Kidney (tissue), 14 donors: ENCODE data around the gene LRRC55. TPM values are rescaled to one million over a fixed set of nuclear protein-coding genes. Genes with fewer than 3 reads are reported as not detected.
"Not testable (repeated sequence)": the region's sequence is repeated elsewhere in the genome, so short reads cannot be mapped to it uniquely, and the experiment has no call there.

Experiments used
- DNase-seq, 5 donors: peaks; one replicate each; pipeline ENCODE4 v3.0.0-alpha.2; 2013 to 2020
- FAIRE-seq: peaks from 2 replicates; lab custom pipeline; 2012; peaks lifted over from hg19 to GRCh38; lab: Jason Lieb, UNC
- H3K27ac ChIP-seq, 2 donors: one replicate each; pipeline ENCODE4 v1.7.0; 2013; ENCODE audit warnings: low read depth in 2 of 2, low read length in 2 of 2, inconsistent platforms in 1 of 2
- H3K27me3 ChIP-seq: one replicate; pipeline ENCODE4 v1.7.1; 2013; ENCODE audit warnings: low read length, inconsistent platforms; ENCODE audit not compliant: control insufficient read depth, insufficient read depth
- H3K36me3 ChIP-seq, 3 donors: one replicate each; pipeline versions ENCODE4 v1.7.0 to v1.7.1; 2013; ENCODE audit warnings: low read length in 3 of 3, control low read depth in 1 of 3, inconsistent platforms in 1 of 3; ENCODE audit not compliant: insufficient read depth in 3 of 3, control insufficient read depth in 2 of 3
- H3K4me1 ChIP-seq, 3 donors: one replicate each; pipeline versions ENCODE4 v1.7.0 to v1.7.1; 2013; ENCODE audit warnings: low read length in 3 of 3, inconsistent platforms in 1 of 3, low read depth in 1 of 3; ENCODE audit not compliant: control insufficient read depth in 2 of 3, insufficient read depth in 2 of 3
- H3K4me3 ChIP-seq, 3 donors: one replicate each; pipeline versions ENCODE4 v1.7.0 to v1.8.1; 2013; ENCODE audit warnings: low read length in 3 of 3, control low read depth in 1 of 3, inconsistent platforms in 1 of 3
- H3K9ac ChIP-seq, 3 donors: one replicate each; pipeline versions ENCODE4 v1.7.0 to v1.7.1; 2013; ENCODE audit warnings: low read length in 3 of 3, control low read depth in 1 of 3, inconsistent platforms in 1 of 3
- H3K9me3 ChIP-seq, 3 donors: one replicate each; pipeline versions ENCODE4 v1.7.0 to v1.7.1; 2013; ENCODE audit warnings: low read length in 3 of 3, control low read depth in 1 of 3, inconsistent platforms in 1 of 3; ENCODE audit not compliant: control insufficient read depth in 2 of 3, insufficient read depth in 1 of 3
- CTCF ChIP-seq: IDR thresholded peaks from 3 replicates; pipeline ENCODE4 v1.5.1; 2012; ENCODE audit warnings: mild to moderate bottlenecking, moderate library complexity, borderline replicate concordance; ENCODE audit not compliant: insufficient read depth; ENCODE audit errors: extremely low read depth
- intact Hi-C: fragments of 100-400 bp; cut with DNase I; formaldehyde crosslinking; loops from one replicate; pipeline ENCODE4 v1.11.1; 2022
- polyA plus RNA-seq: library from polyadenylated mRNA; stranded (reverse); fragments of 350-450 nt; fragmentation: Illumina TruSeq; extraction: RNeasy Lipid Tissue Mini Kit (QIAGEN cat#74804); gene quantifications from one replicate; pipeline ENCODE4 v1.2.3, GENCODE V29; 2014; ENCODE audit warnings: low read depth, low replicate concordance; ENCODE audit not compliant: insufficient read depth
- total RNA-seq: library from RNA; stranded (reverse); fragmentation: NEBNext Ultra II Directional; extraction: Animal tissue kit (Norgen Biotek cat#: 25700); gene quantifications from one replicate; pipeline ENCODE4 v1.2.1, GENCODE V29; 2021
- donor health status: control.
- donor health status: control.
- donor health status: control.
- donor health status: control.
- donor health status: control.
- donor health status: DM: yes; HTN: yes; CAD: no.
- donor health status: Normal renal cell carcinoma (clear cell type).

Gene LRRC55
- total and polyA plus RNA-seq, 2 donors from 2014 or later, result 0.09 TPM; not detected in 1

- no peak for TF ChIP-seq CTCF
- FAIRE-seq (no peak), DNase-seq (peak in 1 of 5 donors; percentile 6)
- no peak overlapping the region for H3K27ac ChIP-seq
- intact Hi-C loops, result no loop called here
- H3K36me3 ChIP-seq, result no peaks in the 10 kb centered on the region
- no peaks in the 10 kb centered on the region for H3K9me3 ChIP-seq
- no peak overlapping the region for H3K9ac ChIP-seq
- H3K27me3 ChIP-seq, result no peaks in the 10 kb centered on the region
- no peak overlapping the region for H3K4me3 ChIP-seq
- H3K4me1 ChIP-seq, result no peaks in the 10 kb centered on the region
Observed at GRCh38 chr11:57164317-57164716, 17.4 kb upstream of the LRRC55 start.

- no peaks in the 10 kb centered on the region for H3K4me1 ChIP-seq
- H3K9ac ChIP-seq, result no peak overlapping the region
- H3K27me3 ChIP-seq, result no peaks in the 10 kb centered on the region
- no peaks in the 10 kb centered on the region for H3K36me3 ChIP-seq
- H3K9me3 ChIP-seq, result no peaks in the 10 kb centered on the region
- no peak overlapping the region for H3K4me3 ChIP-seq
- FAIRE-seq, result no peak
- H3K27ac ChIP-seq, result no peak overlapping the region
- DNase-seq, result no peak
- intact Hi-C loops, result no loop called here
- TF ChIP-seq CTCF, result no peak
Observed at GRCh38 chr11:57167125-57167846, 14.5 kb upstream of the LRRC55 start.

GRCh38 chr11:57169732-57170313 lies 11.9 kb upstream of the LRRC55 start:
- FAIRE-seq, H3K9ac ChIP-seq, H3K27ac ChIP-seq, H3K9me3 ChIP-seq, intact Hi-C loops, H3K27me3 ChIP-seq, DNase-seq, H3K4me1 ChIP-seq, H3K4me3 ChIP-seq, H3K36me3 ChIP-seq: not testable (repeated sequence)

GRCh38 chr11:57172031-57172430 lies 9.7 kb upstream of the LRRC55 start:
- intact Hi-C loops, result no loop called here
- Histone ChIP-seq H3K27me3 (no peaks in the 10 kb centered on the region), H3K4me1 (no peaks in the 10 kb centered on the region), H3K27ac (no peak overlapping the region), H3K9me3 (no peaks in the 10 kb centered on the region), H3K36me3 (no peaks in the 10 kb centered on the region), H3K4me3 (no peak overlapping the region), H3K9ac (no peak overlapping the region)
- no peak for FAIRE-seq
- TF ChIP-seq CTCF, result no peak
- no peak for DNase-seq
